ENCODE results near the gene KLRC2. TPM values are rescaled to one million over a fixed set of nuclear protein-coding genes. Genes with fewer than 3 reads are reported as not detected.
"Not testable (repeated sequence)": the region's sequence is repeated elsewhere in the genome, so short reads cannot be mapped to it uniquely, and the experiment has no call there.

KLRC2 gene
- total RNA-seq, 1 experiment from 2014 or later = not detected

DNA sequence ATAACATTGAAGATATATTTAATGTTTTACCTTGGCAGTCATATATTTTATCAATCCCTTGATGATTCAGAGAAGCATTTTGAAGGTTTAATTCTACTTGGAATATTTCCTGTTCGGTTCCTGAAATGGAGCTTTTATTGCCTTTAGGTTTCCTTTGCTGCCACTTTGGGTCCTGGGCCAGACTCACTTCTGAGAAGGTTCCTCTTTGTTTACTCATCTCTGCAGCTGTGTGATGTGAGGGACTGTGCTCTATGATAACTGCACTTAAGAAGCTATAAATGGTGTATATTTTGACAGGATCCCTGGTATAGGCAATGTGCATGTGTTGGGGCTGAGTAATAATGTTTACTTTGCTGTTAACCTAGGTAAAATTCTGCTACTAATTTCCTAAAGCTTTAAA, 15.5 kb downstream of the KLRC2 start, which contains the start of gene KLRC3:
Gene KLRC3, minus strand, starts transcription at position 262 of the 400 bp plus-strand sequence. Its CDS starts 45 bp downstream, at position 217.
- in situ Hi-C loops (cut with HindIII; ENCODE audit: low pct_unique_long_range_greater_than_20kb, low sequenced_read_pairs); DNase-seq (ENCODE audit: low read depth): not testable (repeated sequence)

DNA sequence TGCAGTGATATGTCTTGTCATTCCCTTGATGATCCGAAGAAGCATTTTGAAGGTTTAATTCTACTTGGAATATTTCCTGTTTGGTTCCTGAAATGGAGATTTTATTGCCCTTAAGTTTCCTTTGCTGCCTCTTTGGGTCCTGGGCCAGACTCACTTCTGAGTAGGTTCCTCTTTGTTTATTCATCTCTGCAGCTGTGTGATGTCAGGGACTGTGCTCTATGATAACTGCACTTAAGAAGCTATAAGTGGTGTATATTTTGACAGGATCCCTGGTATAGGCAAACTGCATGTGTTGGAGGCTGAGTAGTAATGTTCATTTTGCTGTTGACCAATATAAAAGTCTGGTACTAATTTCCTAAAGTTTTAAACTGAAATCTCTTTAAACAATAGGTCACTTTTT, 26.4 kb downstream of the KLRC2 start, which contains the start of gene KLRC4:
Gene KLRC4, minus strand, starts transcription at position 366 of the 400 bp plus-strand sequence. Its CDS starts 182 bp downstream, at position 184.
- DNase-seq (ENCODE audit: low read depth) = no peak
- in situ Hi-C loops (cut with HindIII; ENCODE audit: low pct_unique_long_range_greater_than_20kb, low sequenced_read_pairs) = no loop called here

GRCh38 chr12:10408842-10409241, 27.0 kb downstream of the KLRC2 start:
- in situ Hi-C loops (cut with HindIII; ENCODE audit: low pct_unique_long_range_greater_than_20kb, low sequenced_read_pairs) = no loop called here

GRCh38 chr12:10406725-10407124, 29.1 kb downstream of the KLRC2 start:
- in situ Hi-C loops (cut with HindIII; ENCODE audit: low pct_unique_long_range_greater_than_20kb, low sequenced_read_pairs) = no loop called here
- DNase-seq (ENCODE audit: low read depth) = no peak

More at GRCh38 chr12:10408842-10409241, 27.0 kb downstream of the KLRC2 start:
- DNase-seq (ENCODE audit: low read depth) = no peak

GRCh38 chr12:10405294-10405693, 30.5 kb downstream of the KLRC2 start:
- DNase-seq (ENCODE audit: low read depth) = no peak
- in situ Hi-C loops (cut with HindIII; ENCODE audit: low pct_unique_long_range_greater_than_20kb, low sequenced_read_pairs) = no loop called here

GRCh38 chr12:10404798-10405197, 31.0 kb downstream of the KLRC2 start:
- no peak for DNase-seq (ENCODE audit: low read depth)
- in situ Hi-C loops (cut with HindIII; ENCODE audit: low pct_unique_long_range_greater_than_20kb, low sequenced_read_pairs) = no loop called here

- no peak for DNase-seq (ENCODE audit: low read depth)
- in situ Hi-C loops (cut with HindIII; ENCODE audit: low pct_unique_long_range_greater_than_20kb, low sequenced_read_pairs) = no loop called here
Observed at GRCh38 chr12:10400829-10401228, 35.0 kb downstream of the KLRC2 start.

- DNase-seq (ENCODE audit: low read depth) = no peak
- in situ Hi-C loops (cut with HindIII; ENCODE audit: low pct_unique_long_range_greater_than_20kb, low sequenced_read_pairs) = no loop called here
Observed at GRCh38 chr12:10398168-10398567, 37.6 kb downstream of the KLRC2 start.

DNA sequence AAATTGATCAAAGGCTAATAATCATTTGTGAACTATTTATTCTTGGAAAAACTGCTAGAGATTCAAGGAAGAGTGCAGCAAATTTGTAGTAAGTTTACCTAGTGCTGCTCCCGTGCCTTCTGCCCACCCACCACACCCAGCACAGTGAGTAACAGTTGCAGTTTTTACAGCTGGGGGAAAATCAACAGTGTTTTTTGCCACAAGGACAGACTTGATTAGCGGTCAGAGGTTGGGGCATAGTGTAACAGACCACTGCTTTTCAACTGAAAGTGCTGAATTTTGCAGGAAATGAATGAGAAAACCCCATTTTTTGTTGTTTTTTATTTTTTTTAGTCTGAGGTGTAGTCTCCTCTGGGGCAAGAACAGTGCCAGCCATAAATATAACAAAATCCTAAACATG, 38.5 kb downstream of the KLRC2 start:
- in situ Hi-C loops (cut with HindIII; ENCODE audit: low pct_unique_long_range_greater_than_20kb, low sequenced_read_pairs) = no loop called here
- no peak for DNase-seq (ENCODE audit: low read depth)

DNA sequence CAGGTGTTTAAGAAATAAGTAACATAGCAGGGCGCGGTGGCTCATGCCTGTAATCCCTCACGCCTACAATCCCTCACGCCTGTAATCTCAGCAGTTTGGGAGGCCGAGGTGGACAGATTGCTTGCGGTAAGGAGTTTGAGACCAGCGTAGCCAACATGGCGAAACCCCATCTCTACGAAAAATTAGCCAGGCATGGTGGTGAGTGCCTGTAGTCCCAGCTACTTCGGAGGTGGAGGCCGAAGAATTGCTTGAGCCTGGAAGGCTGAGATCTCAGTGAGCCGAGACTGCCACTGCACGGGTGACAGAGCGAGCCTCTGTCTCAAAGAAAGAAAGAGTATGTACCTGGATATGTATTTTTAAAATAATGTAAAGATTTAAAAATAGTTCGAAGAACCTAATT, 39.6 kb downstream of the KLRC2 start:
- in situ Hi-C loops (cut with HindIII; ENCODE audit: low pct_unique_long_range_greater_than_20kb, low sequenced_read_pairs); DNase-seq (ENCODE audit: low read depth): not testable (repeated sequence)

GRCh38 chr12:10395390-10395998, 40.3 kb downstream of the KLRC2 start:
- in situ Hi-C loops (cut with HindIII; ENCODE audit: low pct_unique_long_range_greater_than_20kb, low sequenced_read_pairs) = no loop called here
- DNase-seq (ENCODE audit: low read depth) = no peak

- in situ Hi-C loops (cut with HindIII; ENCODE audit: low pct_unique_long_range_greater_than_20kb, low sequenced_read_pairs); DNase-seq (ENCODE audit: low read depth): not testable (repeated sequence)
Observed at GRCh38 chr12:10394531-10395152, 41.2 kb downstream of the KLRC2 start.

DNA sequence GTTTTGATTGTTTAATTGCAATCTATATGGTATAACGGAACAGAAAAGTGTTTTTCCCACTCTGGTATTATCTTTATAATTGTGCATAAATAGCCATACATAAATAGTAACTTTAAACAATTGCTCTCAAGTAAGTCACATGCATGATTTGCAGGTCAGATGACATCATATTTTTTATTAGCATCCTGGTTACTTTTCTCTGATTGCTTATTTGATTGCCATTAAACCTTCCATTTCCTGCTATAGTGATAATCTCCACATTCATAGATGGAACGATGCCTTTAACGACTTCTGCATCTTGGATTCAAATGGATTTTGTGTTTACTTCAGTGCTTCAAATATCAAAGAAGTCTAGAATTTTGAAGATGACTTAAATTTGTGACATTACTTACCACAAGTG, 42.5 kb downstream of the KLRC2 start:
- no peak for DNase-seq (ENCODE audit: low read depth)
- in situ Hi-C loops (cut with HindIII; ENCODE audit: low pct_unique_long_range_greater_than_20kb, low sequenced_read_pairs) = no loop called here

- in situ Hi-C loops (cut with HindIII; ENCODE audit: low pct_unique_long_range_greater_than_20kb, low sequenced_read_pairs) = no loop called here
- DNase-seq (ENCODE audit: low read depth) = no peak
Observed at GRCh38 chr12:10392394-10392930, 43.3 kb downstream of the KLRC2 start.

DNA sequence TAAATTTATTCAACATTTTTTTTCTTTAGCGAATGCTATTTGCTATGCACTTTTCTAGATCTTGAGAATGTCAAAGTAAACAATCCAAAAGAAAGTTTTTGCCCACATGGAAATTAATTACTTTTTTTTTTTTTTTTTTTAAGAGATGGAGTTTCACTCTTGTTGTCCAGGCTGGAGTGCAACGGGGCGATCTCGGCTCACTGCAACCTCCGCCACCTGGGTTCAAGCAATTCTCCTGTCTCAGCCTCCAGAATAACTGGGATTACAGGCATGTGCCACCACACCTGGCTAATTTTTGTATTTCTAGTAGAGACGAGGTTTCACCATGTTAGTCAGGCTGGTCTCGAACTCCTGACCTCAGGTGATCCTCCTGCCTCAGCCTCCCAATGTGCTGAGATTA, 44.8 kb downstream of the KLRC2 start:
- in situ Hi-C loops (cut with HindIII; ENCODE audit: low pct_unique_long_range_greater_than_20kb, low sequenced_read_pairs); DNase-seq (ENCODE audit: low read depth): not testable (repeated sequence)

GRCh38 chr12:10389904-10390303, 45.9 kb downstream of the KLRC2 start, which contains the start of gene KLRK1:
Gene KLRK1, minus strand, starts transcription at chr12:10390041. Its CDS starts 1,231 bp downstream, at chr12:10388810.
- in situ Hi-C loops (cut with HindIII; ENCODE audit: low pct_unique_long_range_greater_than_20kb, low sequenced_read_pairs) = no loop called here
- no peak for DNase-seq (ENCODE audit: low read depth)

DNA sequence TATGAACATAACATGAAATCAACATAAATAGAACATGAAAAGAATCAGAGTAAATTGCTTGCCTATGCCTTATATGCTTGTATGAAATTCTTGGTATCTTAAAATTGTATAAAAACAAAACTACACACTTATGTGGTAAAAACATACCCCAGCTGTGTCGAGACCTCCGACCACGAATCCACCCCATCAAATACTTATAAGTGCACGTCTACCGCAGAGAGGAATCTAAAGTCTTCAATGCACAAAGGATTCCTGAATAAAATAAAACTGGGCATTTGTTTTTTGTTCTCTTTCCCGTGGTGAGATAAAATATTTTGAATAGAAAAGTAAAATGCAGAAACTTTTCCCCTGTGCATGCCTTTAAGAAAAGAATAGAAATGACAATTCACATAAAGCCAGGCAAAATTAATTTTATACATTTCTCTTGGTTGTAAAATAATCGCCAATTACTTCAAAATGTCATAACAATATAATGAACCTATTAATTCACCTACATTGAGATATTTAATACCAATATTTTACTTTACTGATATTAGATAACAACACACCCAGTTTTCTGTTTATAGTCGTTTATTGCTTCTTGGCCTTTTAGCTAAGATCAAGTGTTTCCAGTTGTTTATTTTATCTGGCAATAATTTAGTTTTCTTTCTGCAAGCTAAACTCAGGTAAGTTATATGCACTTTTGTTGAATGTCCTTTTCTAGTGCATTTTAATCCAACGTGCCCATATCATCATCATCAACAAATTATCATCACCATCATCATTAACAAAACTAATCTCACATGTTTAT, 47.0 kb downstream of the KLRC2 start:
- in situ Hi-C loops (cut with HindIII; ENCODE audit: low pct_unique_long_range_greater_than_20kb, low sequenced_read_pairs) = no loop called here
- DNase-seq (ENCODE audit: low read depth) = no peak

DNA sequence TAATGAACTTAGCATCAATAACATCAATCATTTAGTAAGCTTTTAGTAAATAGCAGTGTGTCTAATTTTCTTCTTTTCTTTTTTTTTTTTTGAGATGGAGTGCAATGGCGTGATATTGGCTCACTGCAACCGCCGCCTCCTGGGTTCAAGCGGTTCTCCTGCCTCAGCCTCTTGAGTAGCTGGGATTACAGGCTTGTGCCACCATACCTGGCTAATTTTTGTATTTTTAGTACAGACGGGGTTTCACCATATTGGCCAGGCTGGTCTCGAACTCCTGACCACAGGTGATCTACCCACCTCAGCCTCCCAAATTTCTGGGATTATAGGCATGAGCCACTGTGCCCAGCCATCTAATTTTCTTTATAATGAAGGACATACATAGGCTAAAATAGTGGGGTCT, 48.3 kb downstream of the KLRC2 start:
- in situ Hi-C loops (cut with HindIII; ENCODE audit: low pct_unique_long_range_greater_than_20kb, low sequenced_read_pairs); DNase-seq (ENCODE audit: low read depth): not testable (repeated sequence)

DNA sequence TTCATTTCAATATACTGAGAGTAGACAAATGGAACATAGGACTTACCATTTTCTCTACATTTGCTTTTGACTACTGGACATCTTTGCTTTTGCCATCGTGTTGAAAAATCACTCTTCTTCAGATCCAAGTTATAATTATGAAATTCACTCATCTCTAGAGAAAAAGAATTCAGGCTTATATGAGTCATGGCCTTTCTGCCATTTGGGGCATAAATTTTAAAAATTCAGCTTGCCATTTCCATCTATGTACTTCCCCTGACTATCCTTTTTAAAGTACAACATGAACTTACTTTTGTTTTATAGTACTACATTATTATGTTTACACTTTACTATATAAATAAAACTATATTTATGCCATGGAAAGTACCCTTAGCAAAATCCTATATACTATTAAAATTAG, 49.0 kb downstream of the KLRC2 start:
- in situ Hi-C loops (cut with HindIII; ENCODE audit: low pct_unique_long_range_greater_than_20kb, low sequenced_read_pairs) = no loop called here
- DNase-seq (ENCODE audit: low read depth) = no peak

Measured in Caki2 (cell line).